Skin epidermis (tissue), 12 donors: ENCODE measurements around the gene RFC5.

Source experiments
- H3K27ac ChIP-seq, 21 experiments: fragments of 200-600 bp; sonication (generic) in 11 of 21; one replicate each; pipeline ENCODE4 v1.5.0; 2020; ENCODE audit warnings: mild to moderate bottlenecking in 3 of 21, inconsistent platforms in 2 of 21, moderate library complexity in 2 of 21
- H3K4me3 ChIP-seq, 7 experiments: fragments of 200-600 bp; sonication (generic) in 2 of 7; one replicate each; pipeline ENCODE4 v1.5.0; 2020; ENCODE audit warnings: inconsistent platforms in 2 of 7, mild to moderate bottlenecking in 2 of 7, moderate library complexity in 1 of 7

RFC5 gene

DNA sequence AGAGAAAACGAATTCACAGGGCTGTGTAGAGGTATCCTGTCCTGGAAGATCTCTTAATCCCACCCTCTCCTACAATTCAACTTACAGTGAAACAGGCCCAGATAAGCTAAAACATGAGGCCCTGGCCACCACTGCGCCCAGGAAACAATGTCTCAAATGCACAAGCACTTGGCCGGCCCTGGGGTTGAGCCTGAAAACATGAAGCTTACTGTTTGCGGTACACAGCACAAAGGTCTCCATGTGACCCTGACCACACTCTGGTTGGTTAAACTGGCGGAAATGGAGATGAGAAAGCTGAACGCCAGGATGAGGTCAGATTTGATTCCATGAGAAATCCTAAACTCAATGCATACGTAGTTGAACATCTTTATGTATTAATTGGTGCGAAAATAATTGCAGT is 28.1 kb downstream of the RFC5 start:
- Histone ChIP-seq H3K4me3 (no peak overlapping the region), H3K27ac (no peak overlapping the region)

DNA sequence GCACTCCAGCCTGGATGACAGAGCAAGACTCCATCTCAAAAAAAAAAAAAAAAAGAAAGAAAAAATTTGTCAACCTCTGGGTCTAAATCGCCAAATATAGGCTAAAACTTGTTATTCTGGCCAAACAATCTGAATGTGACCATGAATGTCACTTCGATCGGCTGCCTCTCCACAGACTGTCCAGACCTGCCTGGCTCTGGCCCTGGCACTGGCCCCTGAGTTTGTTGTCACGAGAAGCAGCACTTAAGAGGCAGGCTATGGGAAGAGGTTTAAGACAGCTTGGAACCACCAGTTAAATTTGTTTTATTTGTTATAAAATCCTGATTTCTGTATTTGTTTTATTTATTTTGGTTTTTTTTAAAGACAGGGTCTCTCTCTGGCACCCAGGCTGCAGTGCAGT is 29.9 kb downstream of the RFC5 start:
- no peak overlapping the region for H3K4me3 ChIP-seq
- no peak overlapping the region for H3K27ac ChIP-seq

- Histone ChIP-seq H3K27ac (peak overlapping the region in 1 of 21 experiments; percentile 2), H3K4me3 (no peak overlapping the region)
Observed at GRCh38 chr12:118050972-118051910, 34.7 kb downstream of the RFC5 start.

DNA sequence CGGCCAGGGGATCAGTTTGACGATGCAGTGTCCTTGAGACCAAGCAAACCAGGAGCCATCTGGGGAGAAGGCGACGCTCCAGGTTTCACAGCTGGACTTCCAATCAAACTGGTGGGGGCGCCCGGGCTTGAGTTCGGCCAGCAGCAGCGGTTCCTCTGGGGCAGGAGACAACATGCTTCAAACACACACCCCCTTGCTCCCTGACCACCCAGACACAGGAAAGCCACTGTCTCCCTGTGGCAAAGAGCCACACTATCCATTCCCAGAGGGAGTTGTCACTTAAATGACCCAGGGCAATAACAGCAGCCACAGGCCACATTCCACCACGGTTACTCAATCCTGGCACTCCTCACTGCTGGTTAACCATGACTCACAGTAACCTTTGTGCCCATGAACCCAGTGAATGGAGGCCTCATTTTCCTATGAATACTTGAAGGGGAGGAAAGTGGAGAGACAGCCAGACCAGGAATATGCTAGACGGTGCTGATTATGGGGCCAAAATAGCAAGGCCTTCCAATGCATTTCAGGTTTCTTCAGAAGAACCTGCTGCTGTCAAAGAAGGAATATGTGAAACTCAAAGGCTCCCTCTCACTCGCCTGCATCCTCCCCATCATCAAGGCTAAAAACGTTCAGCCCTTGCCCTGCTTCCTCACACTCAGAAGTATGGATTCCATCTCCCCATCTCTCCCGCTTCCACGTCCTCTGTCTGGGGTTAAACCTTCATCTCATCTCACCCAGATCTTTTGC is 36.0 kb downstream of the RFC5 start:
- Histone ChIP-seq H3K27ac (peak overlapping the region in 11 of 21 experiments; percentile 13 to 80 (median 40)), H3K4me3 (no peak overlapping the region)

DNA sequence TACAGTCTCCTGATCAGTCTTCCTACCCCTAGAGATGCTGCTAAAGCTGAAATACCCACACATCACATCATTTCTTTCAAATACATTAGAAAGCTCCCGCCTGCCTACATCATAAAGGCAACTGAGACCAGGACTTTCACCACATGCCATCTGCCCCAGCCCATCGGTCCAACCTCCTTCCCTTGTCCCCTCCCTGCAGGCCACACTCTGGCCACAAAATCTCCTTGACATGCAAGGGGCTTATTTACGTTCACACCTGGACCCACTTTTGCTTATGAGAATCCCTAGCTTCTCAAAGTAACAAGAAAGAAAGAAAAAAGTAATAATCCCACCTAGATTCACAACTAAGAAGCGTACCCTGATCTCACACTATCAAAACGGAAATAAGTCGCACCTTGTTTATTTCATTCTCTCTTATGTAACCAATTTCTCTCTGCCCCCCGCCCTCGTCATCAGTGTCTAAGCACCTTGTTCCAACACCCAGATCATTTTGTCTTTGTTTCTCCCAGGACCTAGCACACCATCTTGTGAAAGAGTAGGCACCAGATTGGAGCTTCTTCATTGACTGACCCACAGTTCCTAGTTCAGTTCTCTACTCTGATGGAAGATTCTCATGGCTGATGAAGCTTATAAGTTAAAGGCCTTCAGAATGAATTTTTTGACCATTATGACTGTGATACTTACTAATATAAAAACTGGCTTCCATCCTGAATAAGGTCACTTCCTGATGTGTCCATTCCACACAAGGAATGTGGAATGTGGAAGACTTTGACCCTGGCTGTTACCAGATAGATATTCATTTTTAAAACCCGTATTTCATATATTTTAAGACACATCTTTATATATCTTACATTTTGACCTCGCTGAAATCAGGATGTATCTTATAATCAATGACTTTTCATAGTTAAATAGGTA is 36.8 kb downstream of the RFC5 start:
- Histone ChIP-seq H3K4me3 (no peak overlapping the region), H3K27ac (peak overlapping the region in 8 of 21 experiments; percentile 13 to 80 (median 46))

- Histone ChIP-seq H3K4me3 (no peak overlapping the region), H3K27ac (peak overlapping the region in 1 of 21 experiments; percentile 16)
Observed at GRCh38 chr12:118055144-118055557, 38.6 kb downstream of the RFC5 start.

- H3K4me3 ChIP-seq = no peak overlapping the region
- H3K27ac ChIP-seq = no peak overlapping the region
Observed at GRCh38 chr12:118055865-118056773, 39.6 kb downstream of the RFC5 start.

- Histone ChIP-seq H3K4me3 (no peak overlapping the region), H3K27ac (peak overlapping the region in 1 of 21 experiments; percentile 11)
Observed at GRCh38 chr12:118058227-118058626, 41.7 kb downstream of the RFC5 start.

GRCh38 chr12:118058881-118059280 is 42.4 kb downstream of the RFC5 start:
- H3K27ac ChIP-seq = peak overlapping the region in 8 of 21 experiments; percentile 91 to 99 (median 98)
- H3K4me3 ChIP-seq = no peak overlapping the region

DNA sequence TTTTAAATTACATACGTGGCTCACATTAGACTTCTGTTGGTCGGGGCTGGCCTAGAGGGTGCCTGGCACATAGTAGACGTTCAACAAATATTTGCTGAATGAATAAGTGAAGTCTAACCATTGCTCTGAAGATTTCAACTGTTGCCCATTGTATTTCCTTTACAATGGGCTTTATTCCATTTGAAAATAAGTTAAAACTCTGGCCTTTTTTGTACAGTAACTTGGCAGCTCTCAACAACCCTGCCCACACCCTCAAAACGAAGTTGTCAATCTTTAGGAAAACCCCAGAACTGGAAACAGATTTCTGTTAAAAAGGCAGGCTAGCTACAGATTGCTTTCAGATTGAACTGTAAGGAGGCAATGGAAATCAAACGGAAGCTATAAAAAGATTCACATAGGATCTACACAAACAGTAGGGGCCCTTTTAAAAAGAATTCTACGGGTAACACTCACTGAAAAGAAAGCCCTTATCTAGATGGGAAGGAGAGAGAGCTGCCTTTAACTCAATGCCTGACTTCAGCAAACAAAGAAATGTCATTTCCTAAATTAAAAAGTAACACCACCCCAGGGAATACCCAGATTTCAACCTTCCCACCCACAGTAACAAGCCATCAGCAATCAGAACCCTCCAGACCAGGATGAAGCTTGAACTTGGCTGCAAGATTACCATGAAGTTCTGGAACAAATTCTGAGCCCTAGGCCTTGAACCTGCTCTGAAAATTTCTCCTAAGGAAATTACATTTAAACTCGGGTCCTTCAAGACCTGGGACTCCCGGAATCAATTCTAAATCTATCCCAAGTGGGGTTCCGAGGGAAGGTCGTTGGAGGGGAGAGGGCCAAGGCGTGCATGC is 43.1 kb downstream of the RFC5 start:
- peak overlapping the region; percentile 64 to 97 (median 71) for H3K4me3 ChIP-seq
- peak overlapping the region in 18 of 21 experiments; percentile 67 to 99 (median 96) for H3K27ac ChIP-seq

- H3K27ac ChIP-seq = peak overlapping the region; percentile 87 to 99 (median 95)
Observed at GRCh38 chr12:118060301-118061010, 44.0 kb downstream of the RFC5 start.

DNA sequence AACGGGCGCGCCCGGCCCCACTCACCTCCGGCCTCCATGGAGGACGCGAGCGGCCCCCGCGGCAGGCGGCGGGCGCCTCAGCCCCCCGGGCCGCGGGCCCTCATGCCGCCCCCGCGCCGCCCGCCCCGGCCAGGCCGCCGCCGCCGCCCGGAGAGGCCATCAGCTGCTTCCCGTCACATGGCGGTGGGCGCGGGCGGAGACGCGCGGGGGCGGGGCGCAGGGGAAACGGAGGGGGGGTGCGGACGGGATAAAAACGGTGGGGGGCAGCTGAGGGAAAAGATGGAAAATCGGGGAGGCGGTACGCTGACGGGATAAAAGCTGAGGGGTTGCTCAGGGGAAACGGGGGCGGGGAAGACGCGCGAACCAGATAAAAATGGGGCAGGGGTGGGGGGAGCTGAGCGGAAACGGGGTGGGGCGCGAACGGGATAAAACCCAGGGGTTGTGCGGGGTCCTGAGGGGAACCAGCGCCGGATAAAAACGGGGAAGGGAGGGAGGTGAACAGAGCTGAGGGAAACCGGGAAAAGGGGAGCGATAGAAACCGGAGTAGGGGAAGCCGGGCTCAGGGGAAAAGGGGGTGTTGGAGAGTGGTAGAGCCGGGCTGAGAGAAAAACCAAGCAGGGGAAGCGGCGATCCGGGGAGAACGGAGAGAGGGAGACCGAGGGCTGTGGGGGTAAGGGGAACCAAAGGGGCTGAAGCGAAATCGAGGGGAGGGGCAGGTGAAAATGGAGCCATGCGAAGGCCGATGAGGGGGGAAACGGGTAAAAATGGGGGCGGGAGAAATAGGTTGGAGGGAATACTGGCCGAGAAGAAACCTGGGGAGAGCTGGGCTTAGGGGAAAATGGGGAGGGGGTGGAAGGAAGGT is 44.7 kb downstream of the RFC5 start, which contains the start of gene WSB2:
WSB2 (minus strand) TSS at position 169 of the 862 bp plus-strand sequence; CDS start at position 38, 131 bp downstream.
- Histone ChIP-seq H3K4me3 (peak within 1 kb of the TSS; percentile 67 to 97 (median 71)), H3K27ac (peak within 1 kb of the TSS; percentile 87 to 99 (median 95))

More at GRCh38 chr12:118060301-118061010, 44.0 kb downstream of the RFC5 start:
- H3K4me3 ChIP-seq = peak overlapping the region; percentile 64 to 97 (median 71)

DNA sequence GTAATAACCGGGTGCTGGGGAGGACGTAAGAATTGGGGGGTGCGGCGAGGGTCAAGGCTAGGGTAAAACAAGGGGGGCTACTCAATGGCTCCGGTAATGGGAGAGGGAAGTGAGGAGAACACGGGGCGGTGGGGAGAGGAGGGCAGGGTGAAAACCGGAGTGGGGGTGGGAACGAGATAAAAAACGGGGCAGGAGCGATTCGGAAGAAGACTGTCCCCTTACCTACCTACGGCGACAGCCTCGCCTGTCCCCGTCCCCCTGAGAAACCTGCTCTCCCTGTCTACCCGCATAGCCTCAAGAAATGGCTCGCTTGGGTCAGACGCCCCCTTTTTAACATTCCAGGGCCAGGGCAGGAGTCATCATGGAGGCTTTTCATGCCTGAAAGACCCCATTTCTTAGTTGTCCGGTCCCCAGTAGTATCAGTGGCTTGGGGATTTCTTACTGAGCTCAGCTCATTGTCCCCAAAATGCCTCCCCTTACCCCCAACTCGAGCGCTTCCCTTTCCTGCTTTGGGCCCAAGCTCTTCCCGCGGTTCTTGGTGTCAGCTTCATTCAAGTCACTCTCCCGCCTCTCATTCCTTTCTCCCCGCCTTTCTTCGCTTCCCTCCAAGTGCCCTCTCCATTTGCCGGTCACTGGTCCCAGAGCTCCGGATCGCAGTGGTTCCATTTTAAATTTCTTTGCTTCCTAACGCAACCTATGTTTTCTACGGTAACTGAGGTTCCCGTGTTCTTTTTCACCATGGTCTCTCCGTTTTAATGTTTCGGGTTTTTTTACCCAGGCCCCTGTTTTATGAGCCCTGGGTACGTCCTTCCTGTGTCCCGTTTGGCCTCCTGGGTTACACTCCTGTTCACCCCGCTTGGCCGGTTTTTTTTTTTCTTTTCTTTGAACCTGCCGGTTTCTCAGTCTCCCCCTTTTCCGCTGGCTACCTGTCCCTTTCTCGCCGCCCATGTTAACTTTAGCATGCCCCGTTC is 45.7 kb downstream of the RFC5 start:
- H3K4me3 ChIP-seq = peak overlapping the region; percentile 67 to 97 (median 71)
- peak overlapping the region; percentile 87 to 99 (median 95) for H3K27ac ChIP-seq

GRCh38 chr12:118063576-118064391 is 47.3 kb downstream of the RFC5 start:
- H3K27ac ChIP-seq = peak overlapping the region in 1 of 21 experiments; percentile 8
- no peak overlapping the region for H3K4me3 ChIP-seq
